A549 (cell line): Measurements from ENCODE around the gene GNG12. TPM values are rescaled to one million over a fixed set of nuclear protein-coding genes. Genes with fewer than 3 reads are reported as not detected.
A peak's percentile ranks its signal among the peaks of the same experiment; 100 is the strongest.

Experiments
- ATAC-seq, 2 experiments: fragments of 200-7000 bp in 1 of 2; fragments of >200 bp in 1 of 2; cut with Nextera tagmentation in 1 of 2; cut with Tn5 transposase in 1 of 2; 3 replicates each; pipeline versions ENCODE4 v1.8.0 to v1.9.1; 2018 to 2020; ENCODE audit warnings: mild to moderate bottlenecking in 1 of 2, moderate library complexity in 1 of 2
- CTCF ChIA-PET: fragments of 300-600 bp; sonication (Branson Sonifier 250); formaldehyde crosslinking; extraction: SDS; loops from one replicate; lab custom pipeline; 2021; ENCODE audit warnings: antibody characterized with exemption, inconsistent platforms; lab: Yijun Ruan, JAX
- POLR2A ChIA-PET: fragments of 350-600 bp; formaldehyde crosslinking; extraction: SDS; loops from one replicate; lab custom pipeline; 2021; ENCODE audit warnings: antibody characterized with exemption, inconsistent platforms; lab: Yijun Ruan, JAX
- DNase-seq, 2 experiments: peaks; one replicate each; pipeline versions ENCODE4 v3.0.0 to v3.0.0-alpha.2; 2011 to 2016; ENCODE audit warnings: low read depth in 1 of 2, low spot score in 1 of 2
- FAIRE-seq: peaks from 2 replicates; lab custom pipeline; 2011; peaks lifted over from hg19 to GRCh38; lab: Jason Lieb, UNC
- H3K27ac ChIP-seq, 2 experiments: fragments of >200 bp; sonication (Bioruptor Twin); formaldehyde crosslinking; 3 replicates each; pipeline ENCODE4 v1.5.1; 2016 to 2017
- H3K4me1 ChIP-seq: fragments of >200 bp; sonication (Bioruptor Twin); formaldehyde crosslinking; 3 replicates; pipeline ENCODE4 v1.6.1; 2016
- H3K4me2 ChIP-seq: fragments of >200 bp; sonication (Bioruptor Twin); formaldehyde crosslinking; 3 replicates; pipeline ENCODE4 v1.6.1; 2016
- H3K4me3 ChIP-seq: fragments of >200 bp; sonication (Bioruptor Twin); formaldehyde crosslinking; 3 replicates; pipeline ENCODE4 v1.5.1; 2016
- H3K9me3 ChIP-seq: fragments of >200 bp; sonication (Bioruptor Twin); formaldehyde crosslinking; 3 replicates; pipeline ENCODE4 v1.6.1; 2016
- BHLHE40 ChIP-seq: IDR thresholded peaks from 2 replicates; pipeline ENCODE4 v1.6.1; 2012; ENCODE audit warnings: low read depth, low read length, inconsistent platforms
- CBX8 ChIP-seq: fragments of 200-600 bp; sonication (generic); IDR thresholded peaks from 2 replicates; pipeline ENCODE4 v1.6.1; 2016
- CEBPB ChIP-seq, 2 experiments: fragments of >200 bp in 1 of 2; sonication (Bioruptor Twin) in 1 of 2; formaldehyde crosslinking in 1 of 2; IDR thresholded peaks; 2 replicates each; pipeline ENCODE4 v1.6.1; 2012 to 2016
- CHD4 ChIP-seq: fragments of 200-600 bp; sonication (generic); IDR thresholded peaks from 2 replicates; pipeline ENCODE4 v1.6.1; 2016; ENCODE audit warnings: antibody characterized with exemption, mild to moderate bottlenecking, borderline replicate concordance
- EHMT2 ChIP-seq: fragments of 200-600 bp; sonication (generic); IDR thresholded peaks from 2 replicates; pipeline ENCODE4 v1.6.1; 2016; ENCODE audit warnings: antibody characterized with exemption, low read depth, mild to moderate bottlenecking, moderate library complexity
- EP300 ChIP-seq, 2 experiments: fragments of >200 bp; sonication (Bioruptor Twin); formaldehyde crosslinking; IDR thresholded peaks; 2 replicates in 1 of 2; 3 replicates in 1 of 2; pipeline ENCODE4 v1.6.1; 2016 to 2017
- FOSL2 ChIP-seq, 2 experiments: fragments of 450-650 bp in 1 of 2; fragments of >200 bp in 1 of 2; sonication (Bioruptor Twin) in 1 of 2; formaldehyde crosslinking; IDR thresholded peaks; 2 replicates each; pipeline versions ENCODE4 v1.5.0 to v1.6.1; 2016 to 2020; ENCODE audit warnings: mild to moderate bottlenecking in 1 of 2, moderate library complexity in 1 of 2
- GATA3 ChIP-seq: IDR thresholded peaks from 2 replicates; pipeline ENCODE4 v1.6.1; 2012; ENCODE audit warnings: borderline replicate concordance
- HOXA7 ChIP-seq: fragments of 250-450 bp; sonication (Bioruptor Pico); IDR thresholded peaks from 2 replicates; pipeline ENCODE4 v1.5.0; 2020; ENCODE audit warnings: mild to moderate bottlenecking, moderate library complexity
- HOXB5 ChIP-seq: fragments of 250-450 bp; sonication (Bioruptor Pico); IDR thresholded peaks from 2 replicates; pipeline ENCODE4 v1.5.0; 2020; ENCODE audit warnings: mild to moderate bottlenecking, moderate library complexity
- JUN ChIP-seq, 2 experiments: fragments of >200 bp; sonication (Bioruptor Twin); formaldehyde crosslinking; IDR thresholded peaks; 2 replicates in 1 of 2; 3 replicates in 1 of 2; pipeline ENCODE4 v1.6.1; 2016 to 2017
- JUNB ChIP-seq: fragments of >200 bp; sonication (Bioruptor Twin); formaldehyde crosslinking; IDR thresholded peaks from 2 replicates; pipeline ENCODE4 v1.6.1; 2016
- KDM1A ChIP-seq: fragments of 200-600 bp; sonication (generic); IDR thresholded peaks from 2 replicates; pipeline ENCODE4 v1.6.1; 2016; ENCODE audit warnings: low read depth, mild to moderate bottlenecking
- MYC ChIP-seq: IDR thresholded peaks from 2 replicates; pipeline ENCODE4 v1.6.1; 2012; ENCODE audit warnings: mild to moderate bottlenecking, inconsistent platforms, low read length, improper control_type of control experiment, borderline replicate concordance
- NR3C1 ChIP-seq: fragments of >200 bp; sonication (Bioruptor Twin); formaldehyde crosslinking; IDR thresholded peaks from 3 replicates; pipeline ENCODE4 v1.6.1; 2017
- POLR2AphosphoS2 ChIP-seq: conservative IDR thresholded peaks from 2 replicates; pipeline ENCODE4 v1.6.1; 2012; ENCODE audit warnings: low read length, improper control_type of control experiment, inconsistent platforms
- RAD21 ChIP-seq, 2 experiments: fragments of >200 bp in 1 of 2; sonication (Bioruptor Twin) in 1 of 2; formaldehyde crosslinking in 1 of 2; IDR thresholded peaks in 1 of 2; conservative IDR thresholded peaks in 1 of 2; 2 replicates in 1 of 2; 3 replicates in 1 of 2; pipeline ENCODE4 v1.6.1; 2012 to 2018; ENCODE audit warnings: inconsistent platforms in 1 of 2
- RCOR1 ChIP-seq: fragments of 150-350 bp; IDR thresholded peaks from 2 replicates; pipeline ENCODE4 v1.6.1; 2014; ENCODE audit warnings: antibody characterized with exemption, low read length, low read depth
- RNF2 ChIP-seq: fragments of 200-600 bp; sonication (generic); IDR thresholded peaks from 2 replicates; pipeline ENCODE4 v1.6.1; 2016; ENCODE audit warnings: low read depth, mild to moderate bottlenecking, antibody characterized with exemption, moderate library complexity, borderline replicate concordance
- SMC3 ChIP-seq: fragments of >200 bp; sonication (Bioruptor Twin); formaldehyde crosslinking; IDR thresholded peaks from 3 replicates; pipeline ENCODE4 v1.6.1; 2018; ENCODE audit warnings: inconsistent platforms
- SREBF2 ChIP-seq: fragments of 450-650 bp; IDR thresholded peaks from 2 replicates; pipeline ENCODE4 v1.6.1; 2014; ENCODE audit warnings: mild to moderate bottlenecking, moderate library complexity
- TFCP2L1 ChIP-seq: fragments of 250-450 bp; sonication (Bioruptor Pico); IDR thresholded peaks from 2 replicates; pipeline ENCODE4 v1.5.0; 2021; ENCODE audit warnings: mild to moderate bottlenecking
- TP53 ChIP-seq: fragments of 250-450 bp; sonication (Bioruptor Pico); IDR thresholded peaks from 2 replicates; pipeline ENCODE4 v1.5.0; 2021; ENCODE audit warnings: mild to moderate bottlenecking, moderate library complexity
- ZC3H11A ChIP-seq: fragments of 450-650 bp; IDR thresholded peaks from 2 replicates; pipeline ENCODE4 v1.6.1; 2014; ENCODE audit warnings: antibody characterized with exemption, mild to moderate bottlenecking
- ZFP36 ChIP-seq: fragments of 450-650 bp; IDR thresholded peaks from 2 replicates; pipeline ENCODE4 v1.6.1; 2014; ENCODE audit warnings: borderline replicate concordance; ENCODE audit not compliant: partially characterized antibody
- ZNF302 ChIP-seq: fragments of 250-450 bp; sonication (Bioruptor Pico); IDR thresholded peaks from 2 replicates; pipeline ENCODE4 v1.9.0; 2021; ENCODE audit warnings: inconsistent platforms, mild to moderate bottlenecking, moderate library complexity
- ZSCAN20 ChIP-seq: fragments of 250-450 bp; sonication (Bioruptor Pico); IDR thresholded peaks from 2 replicates; pipeline ENCODE4 v1.8.0; 2022; ENCODE audit warnings: mild to moderate bottlenecking, moderate library complexity
- WGBS: methylation state at CpG from one replicate; pipeline ENCODE4 v1.1.6; 2017; ENCODE audit errors: missing lambda C conversion rate; 5-methylcytosine and 5-hydroxymethylcytosine counted together
- polyA plus RNA-seq, 4 experiments: library from polyadenylated mRNA; depleted of rRNA in 3 of 4; stranded (reverse); fragments of >200 nt; fragmentation: RNase III in 1 of 4; extraction: RNeasy Plus Mini Kit Qiagen cat#74134 plus additional on column Dnase treatment in 1 of 4; gene quantifications; 2 replicates in 3 of 4; 3 replicates in 1 of 4; pipeline ENCODE4 v1.2.3, GENCODE V29; 2011 to 2017
- TF ChIP-seq, protein P1 (sequence below): IDR thresholded peaks from 2 replicates; pipeline ENCODE4 v1.6.1; 2012
- TF ChIP-seq, protein P2 (sequence below): fragments of >200 bp; sonication (Bioruptor Twin); formaldehyde crosslinking; IDR thresholded peaks from 3 replicates; pipeline ENCODE4 v1.5.1; 2016
- TF ChIP-seq, protein P3 (sequence below): IDR thresholded peaks from 2 replicates; pipeline ENCODE4 v1.6.1; 2012; ENCODE audit warnings: low read depth, borderline replicate concordance
- TF ChIP-seq, protein P4 (sequence below): IDR thresholded peaks from 2 replicates; pipeline ENCODE4 v1.6.1; 2012

GNG12 gene
- polyA plus RNA-seq, 2 of the 4 experiments (the other 2 are of a cell fraction) = 91.8 to 132 TPM

DNA sequence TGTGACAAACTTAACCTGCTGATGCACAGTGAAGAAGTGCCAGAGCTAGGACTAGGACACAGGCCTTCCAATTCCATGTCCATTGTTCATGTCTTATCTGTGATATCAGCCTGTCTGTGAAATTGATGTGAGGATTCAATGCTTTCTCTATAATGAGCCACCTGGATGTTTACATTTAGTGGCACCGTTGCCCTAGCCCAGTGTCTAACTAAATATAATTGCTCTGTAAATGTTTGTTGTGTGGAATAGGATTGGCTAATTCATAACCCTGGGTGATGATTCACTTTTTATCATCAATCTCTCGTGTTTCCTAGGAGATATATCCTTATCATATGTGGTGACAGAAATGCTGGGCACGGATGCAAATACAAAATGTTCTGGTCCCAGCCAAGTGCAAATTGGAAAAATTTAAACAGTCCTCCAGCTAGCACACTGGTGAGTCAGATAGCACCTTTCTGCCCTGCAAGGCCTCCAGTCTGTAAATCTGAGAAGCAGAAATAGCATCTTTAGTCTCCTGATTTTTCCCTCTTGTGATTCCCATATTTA lies 46.9 kb upstream of the GNG12 start:
- H3K4me2 ChIP-seq = peak overlapping the region; percentile 73
- peaks cover 39% of the 10 kb centered on the region for H3K4me1 ChIP-seq
- ATAC-seq (peak; percentile 90 to 91), DNase-seq (peak; percentile 42 to 83)
- CTCF ChIA-PET = no interaction called here
- no peak overlapping the region for H3K4me3 ChIP-seq
- H3K27ac ChIP-seq = peak overlapping the region; percentile 83 to 88
- TF ChIP-seq RAD21 (conservative IDR thresholded peaks at IDR 0.05 in 1 of 2, IDR thresholded peaks at IDR 0.05 in 1 of 2) (peak in 1 of 2 experiments; percentile 26; a peak in 1 of 5 replicates), ZC3H11A (no peak), CBX8 (no peak), ZFP36 (no peak), CEBPB (IDR thresholded peaks at IDR 0.05) (peak in 1 of 2 experiments; percentile 77; a peak in 2 of 4 replicates), KDM1A (no peak), HOXB5 (CRISPR knock-in tag) (peak; percentile 87), POLR2AphosphoS2 (no peak), ZNF302 (no peak), JUN (IDR thresholded peaks at IDR 0.05) (peak in 1 of 2 experiments; percentile 62; a peak in 4 of 5 replicates), FOSL2 (IDR thresholded peaks at IDR 0.05) (peak; percentile 74), FOSL2 (CRISPR knock-in tag; IDR thresholded peaks at IDR 0.05) (peak; percentile 77), MYC (no peak), HOXA7 (no peak), SMC3 (0 out of 3 replicates have a peak, but pooled peaks have one; percentile 8), GATA3 (peak; percentile 97), RCOR1 (no peak), RNF2 (no peak), EHMT2 (no peak), ZSCAN20 (CRISPR knock-in tag) (no peak), TP53 (CRISPR knock-in tag) (no peak), JUNB (peak; percentile 86), CHD4 (no peak), TFCP2L1 (CRISPR knock-in tag) (no peak), BHLHE40 (no peak), EP300 (IDR thresholded peaks at IDR 0.05) (peak; percentile 40 to 51; a peak in 2 of 5 replicates), NR3C1 (no peak), SREBF2 (no peak)
- TF ChIP-seq, protein P1, sequence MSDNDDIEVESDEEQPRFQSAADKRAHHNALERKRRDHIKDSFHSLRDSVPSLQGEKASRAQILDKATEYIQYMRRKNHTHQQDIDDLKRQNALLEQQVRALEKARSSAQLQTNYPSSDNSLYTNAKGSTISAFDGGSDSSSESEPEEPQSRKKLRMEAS = peak; percentile 45; the same call in 1 of the 2 replicates
- TF ChIP-seq, protein P2, sequence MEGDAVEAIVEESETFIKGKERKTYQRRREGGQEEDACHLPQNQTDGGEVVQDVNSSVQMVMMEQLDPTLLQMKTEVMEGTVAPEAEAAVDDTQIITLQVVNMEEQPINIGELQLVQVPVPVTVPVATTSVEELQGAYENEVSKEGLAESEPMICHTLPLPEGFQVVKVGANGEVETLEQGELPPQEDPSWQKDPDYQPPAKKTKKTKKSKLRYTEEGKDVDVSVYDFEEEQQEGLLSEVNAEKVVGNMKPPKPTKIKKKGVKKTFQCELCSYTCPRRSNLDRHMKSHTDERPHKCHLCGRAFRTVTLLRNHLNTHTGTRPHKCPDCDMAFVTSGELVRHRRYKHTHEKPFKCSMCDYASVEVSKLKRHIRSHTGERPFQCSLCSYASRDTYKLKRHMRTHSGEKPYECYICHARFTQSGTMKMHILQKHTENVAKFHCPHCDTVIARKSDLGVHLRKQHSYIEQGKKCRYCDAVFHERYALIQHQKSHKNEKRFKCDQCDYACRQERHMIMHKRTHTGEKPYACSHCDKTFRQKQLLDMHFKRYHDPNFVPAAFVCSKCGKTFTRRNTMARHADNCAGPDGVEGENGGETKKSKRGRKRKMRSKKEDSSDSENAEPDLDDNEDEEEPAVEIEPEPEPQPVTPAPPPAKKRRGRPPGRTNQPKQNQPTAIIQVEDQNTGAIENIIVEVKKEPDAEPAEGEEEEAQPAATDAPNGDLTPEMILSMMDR = no peak
- TF ChIP-seq, protein P3, sequence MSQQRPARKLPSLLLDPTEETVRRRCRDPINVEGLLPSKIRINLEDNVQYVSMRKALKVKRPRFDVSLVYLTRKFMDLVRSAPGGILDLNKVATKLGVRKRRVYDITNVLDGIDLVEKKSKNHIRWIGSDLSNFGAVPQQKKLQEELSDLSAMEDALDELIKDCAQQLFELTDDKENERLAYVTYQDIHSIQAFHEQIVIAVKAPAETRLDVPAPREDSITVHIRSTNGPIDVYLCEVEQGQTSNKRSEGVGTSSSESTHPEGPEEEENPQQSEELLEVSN = no peak
- TF ChIP-seq, protein P4, sequence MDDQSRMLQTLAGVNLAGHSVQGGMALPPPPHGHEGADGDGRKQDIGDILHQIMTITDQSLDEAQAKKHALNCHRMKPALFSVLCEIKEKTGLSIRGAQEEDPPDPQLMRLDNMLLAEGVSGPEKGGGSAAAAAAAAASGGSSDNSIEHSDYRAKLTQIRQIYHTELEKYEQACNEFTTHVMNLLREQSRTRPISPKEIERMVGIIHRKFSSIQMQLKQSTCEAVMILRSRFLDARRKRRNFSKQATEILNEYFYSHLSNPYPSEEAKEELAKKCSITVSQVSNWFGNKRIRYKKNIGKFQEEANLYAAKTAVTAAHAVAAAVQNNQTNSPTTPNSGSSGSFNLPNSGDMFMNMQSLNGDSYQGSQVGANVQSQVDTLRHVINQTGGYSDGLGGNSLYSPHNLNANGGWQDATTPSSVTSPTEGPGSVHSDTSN = peak; percentile 70
- TF ChIP-seq, all 56 proteins: peak for 11
- POLR2A ChIA-PET = no interaction called here
- FAIRE-seq = no peak
- WGBS = 0% methylated on average over 3 of the region's 3 CpGs
- H3K9me3 ChIP-seq = 0 out of 3 replicates have a peak, but pooled peaks cover 5% of the 10 kb centered on the region
